A549 treated with Hydrocortisone at 1 μM for 4 hours (cell line): Measurements from ENCODE around the gene KRTAP27-1. TPM values are rescaled to one million over a fixed set of nuclear protein-coding genes. Genes with fewer than 3 reads are reported as not detected.

Experiments used
- total RNA-seq: library from RNA; stranded (reverse); fragments of 200-300 nt; extraction: Qiagen RNA extraction; gene quantifications from 5 replicates; pipeline ENCODE4 v1.2.3, GENCODE V29; 2022

The KRTAP27-1 gene, protein sequence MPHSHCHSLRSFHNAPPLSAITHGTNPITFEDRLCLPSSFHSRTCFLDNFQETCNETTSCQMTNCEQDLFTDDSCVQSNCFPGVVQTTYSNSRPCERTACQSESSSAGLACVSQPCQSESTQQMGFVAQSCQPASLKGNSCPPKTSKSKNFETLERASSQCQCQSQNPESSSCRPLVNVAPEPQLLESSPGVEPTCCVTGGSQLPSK
- not detected in 5 replicates for total RNA-seq

GRCh38 chr21:30337276-30337744 is at the start of gene KRTAP27-1:
TSS of gene KRTAP27-1 (minus strand) at chr21:30337694. CDS start at chr21:30337668, 26 bp downstream.

GRCh38 chr21:30372139-30372770 is 34.8 kb upstream of the KRTAP27-1 start, which contains the start of gene KRTAP13-2:
TSS of gene KRTAP13-2 (minus strand) at chr21:30372271. CDS start at chr21:30372213, 58 bp downstream.

GRCh38 chr21:30348506-30348905 is 11.0 kb upstream of the KRTAP27-1 start, which contains the start of gene KRTAP23-1:
TSS of gene KRTAP23-1 (minus strand) at chr21:30348606. CDS start at chr21:30348606, 0 bp downstream.

GRCh38 chr21:30320215-30320614 is 17.3 kb downstream of the KRTAP27-1 start, which contains the start of gene KRTAP26-1:
TSS of gene KRTAP26-1 (minus strand) at chr21:30320315. CDS start at chr21:30320035, 280 bp downstream.

DNA sequence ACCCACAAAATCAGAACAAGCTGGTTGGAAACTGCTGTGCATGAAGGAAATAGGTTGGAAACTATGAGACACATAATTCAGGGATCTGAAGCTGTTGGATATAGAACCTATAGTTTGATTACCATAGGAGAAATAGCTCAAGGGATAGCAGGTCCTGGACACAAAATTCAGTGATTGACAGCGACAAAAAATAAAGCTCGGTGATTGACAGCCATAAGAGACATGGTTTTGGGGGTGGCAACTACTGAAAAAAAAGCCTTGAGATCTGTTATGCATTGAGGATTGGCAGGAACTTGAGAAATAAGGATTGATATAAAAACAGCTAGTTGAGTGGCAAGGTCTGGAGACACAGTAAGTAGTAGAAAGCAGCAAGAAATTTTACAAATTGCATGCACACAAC is 48.3 kb downstream of the KRTAP27-1 start, which contains the start of gene KRTAP25-1:
Gene KRTAP25-1, minus strand, starts transcription at position 300 of the 400 bp plus-strand sequence. Its CDS starts 24 bp downstream, at position 276.

Other genes with a start within 250 kb of the KRTAP27-1 start
- not detected in 5 replicates for gene CLDN17, start 170.9 kb downstream of the KRTAP27-1 start, total RNA-seq
- gene CLDN8, start 121.6 kb downstream of the KRTAP27-1 start, total RNA-seq = not detected in 5 replicates
- gene KRTAP24-1, start 54.7 kb downstream of the KRTAP27-1 start, total RNA-seq = not detected in 5 replicates
- gene KRTAP25-1, start 48.2 kb downstream of the KRTAP27-1 start, total RNA-seq = not detected in 5 replicates
- not detected in 5 replicates for gene KRTAP26-1, start 17.4 kb downstream of the KRTAP27-1 start, total RNA-seq
- not detected in 5 replicates for gene KRTAP23-1, start 10.9 kb upstream of the KRTAP27-1 start, total RNA-seq
- gene KRTAP13-2, start 34.6 kb upstream of the KRTAP27-1 start, total RNA-seq = not detected in 5 replicates
- gene KRTAP13-1, start 58.3 kb upstream of the KRTAP27-1 start, total RNA-seq = not detected in 5 replicates
- gene KRTAP13-3, start 88.2 kb upstream of the KRTAP27-1 start, total RNA-seq = not detected in 5 replicates
- gene KRTAP13-4, start 92.5 kb upstream of the KRTAP27-1 start, total RNA-seq = not detected in 5 replicates
- not detected in 5 replicates for gene KRTAP15-1, start 102.6 kb upstream of the KRTAP27-1 start, total RNA-seq
- not detected in 5 replicates for gene KRTAP19-1, start 142.7 kb upstream of the KRTAP27-1 start, total RNA-seq
- not detected in 5 replicates for gene KRTAP19-2, start 149.7 kb upstream of the KRTAP27-1 start, total RNA-seq
- gene KRTAP19-3, start 154.3 kb upstream of the KRTAP27-1 start, total RNA-seq = not detected in 5 replicates
- not detected in 5 replicates for gene KRTAP19-4, start 159.5 kb upstream of the KRTAP27-1 start, total RNA-seq
- gene KRTAP19-5, start 164.4 kb upstream of the KRTAP27-1 start, total RNA-seq = not detected in 5 replicates
- not detected in 5 replicates for gene KRTAP19-6, start 204.2 kb upstream of the KRTAP27-1 start, total RNA-seq
- not detected in 5 replicates for gene KRTAP19-7, start 223.6 kb upstream of the KRTAP27-1 start, total RNA-seq